CD4-positive, alpha-beta memory T cell (primary cell): ENCODE measurements around the gene TSC22D3. TPM values are rescaled to one million over a fixed set of nuclear protein-coding genes. Genes with fewer than 3 reads are reported as not detected.
A peak's percentile ranks its signal among the peaks of the same experiment; 100 is the strongest.

Experiments
- CTCF ChIA-PET: fragments of 350-600 bp; sonication (Branson Sonifier 250); formaldehyde crosslinking; loops from one replicate; lab custom pipeline; 2021; ENCODE audit warnings: inconsistent platforms; ENCODE audit not compliant: partially characterized antibody; lab: Charles Lee
- POLR2A ChIA-PET: fragments of 350-600 bp; sonication (Branson Sonifier 250); formaldehyde crosslinking; loops from one replicate; lab custom pipeline; 2021; ENCODE audit not compliant: partially characterized antibody; lab: Charles Lee
- DNase-seq, 5 donors: peaks; one replicate each; pipeline versions ENCODE4 v3.0.0 to v3.0.0-alpha.2; 2020 to 2022; ENCODE audit warnings: mixed read lengths in 1 of 5
- H3K27ac ChIP-seq: one replicate; pipeline ENCODE4 v1.7.0; 2013; ENCODE audit warnings: low read depth, low read length
- H3K27me3 ChIP-seq: 2 replicates; pipeline ENCODE4 v1.7.0; 2013; ENCODE audit warnings: mild to moderate bottlenecking, low read length, moderate library complexity; ENCODE audit not compliant: insufficient read depth
- H3K36me3 ChIP-seq: 2 replicates; pipeline ENCODE4 v1.7.0; 2013; ENCODE audit warnings: mild to moderate bottlenecking, low read length, moderate library complexity; ENCODE audit not compliant: insufficient read depth
- H3K4me1 ChIP-seq: 2 replicates; pipeline ENCODE4 v1.7.0; 2013; ENCODE audit warnings: mild to moderate bottlenecking, low read length, moderate library complexity; ENCODE audit not compliant: insufficient read depth
- H3K4me3 ChIP-seq, 2 donors: one replicate each; pipeline ENCODE4 v1.7.0; 2013; ENCODE audit warnings: low read length in 2 of 2, mild to moderate bottlenecking in 1 of 2
- H3K9me3 ChIP-seq, 2 donors: one replicate each; pipeline ENCODE4 v1.7.0; 2013; ENCODE audit warnings: low read length in 2 of 2, control low read depth in 1 of 2; ENCODE audit not compliant: control insufficient read depth in 1 of 2
- H3K27ac Mint-ChIP-seq, 7 donors: one replicate each; pipeline ENCODE4 v1.8.0; 2020 to 2021; ENCODE audit warnings: mixed read lengths in 7 of 7, mild to moderate bottlenecking in 6 of 7, inconsistent platforms in 3 of 7, moderate library complexity in 3 of 7
- H3K27me3 Mint-ChIP-seq, 2 donors: one replicate each; pipeline ENCODE4 v1.8.0; 2020 to 2021; ENCODE audit warnings: mixed read lengths in 2 of 2
- H3K36me3 Mint-ChIP-seq, 2 donors: one replicate each; pipeline ENCODE4 v1.8.0; 2020 to 2021; ENCODE audit warnings: mixed read lengths in 2 of 2, inconsistent platforms in 1 of 2, mild to moderate bottlenecking in 1 of 2
- H3K4me1 Mint-ChIP-seq, 4 donors: one replicate each; pipeline ENCODE4 v1.8.0; 2020 to 2021; ENCODE audit warnings: mixed read lengths in 4 of 4, mild to moderate bottlenecking in 1 of 4
- H3K4me3 Mint-ChIP-seq, 8 donors: one replicate each; pipeline ENCODE4 v1.8.0; 2020 to 2021; ENCODE audit warnings: mixed read lengths in 8 of 8, mild to moderate bottlenecking in 7 of 8, moderate library complexity in 6 of 8, inconsistent platforms in 3 of 8
- H3K9me3 Mint-ChIP-seq, 8 donors: one replicate each; pipeline ENCODE4 v1.8.0; 2020 to 2021; ENCODE audit warnings: mixed read lengths in 8 of 8, mild to moderate bottlenecking in 5 of 8, inconsistent platforms in 3 of 8, moderate library complexity in 1 of 8
- intact Hi-C: fragments of 100-400 bp; cut with micrococcal nuclease; formaldehyde crosslinking; loops from one replicate; pipeline ENCODE4 v1.15.1; 2023
- polyA plus RNA-seq, 2 donors: library from polyadenylated mRNA; unstranded; fragments of 300-500 nt; fragmentation: Illumina TruSeq; gene quantifications; one replicate each; pipeline ENCODE4 v1.2.3, GENCODE V29; 2021
- total RNA-seq, 2 experiments: library from RNA; stranded (reverse); gene quantifications; one replicate each; pipeline ENCODE4 v1.2.3, GENCODE V29; 2021

The TSC22D3 gene
- total and polyA plus RNA-seq, 4 experiments from 2014 or later = 195 to 1,424 (median 481) TPM

DNA sequence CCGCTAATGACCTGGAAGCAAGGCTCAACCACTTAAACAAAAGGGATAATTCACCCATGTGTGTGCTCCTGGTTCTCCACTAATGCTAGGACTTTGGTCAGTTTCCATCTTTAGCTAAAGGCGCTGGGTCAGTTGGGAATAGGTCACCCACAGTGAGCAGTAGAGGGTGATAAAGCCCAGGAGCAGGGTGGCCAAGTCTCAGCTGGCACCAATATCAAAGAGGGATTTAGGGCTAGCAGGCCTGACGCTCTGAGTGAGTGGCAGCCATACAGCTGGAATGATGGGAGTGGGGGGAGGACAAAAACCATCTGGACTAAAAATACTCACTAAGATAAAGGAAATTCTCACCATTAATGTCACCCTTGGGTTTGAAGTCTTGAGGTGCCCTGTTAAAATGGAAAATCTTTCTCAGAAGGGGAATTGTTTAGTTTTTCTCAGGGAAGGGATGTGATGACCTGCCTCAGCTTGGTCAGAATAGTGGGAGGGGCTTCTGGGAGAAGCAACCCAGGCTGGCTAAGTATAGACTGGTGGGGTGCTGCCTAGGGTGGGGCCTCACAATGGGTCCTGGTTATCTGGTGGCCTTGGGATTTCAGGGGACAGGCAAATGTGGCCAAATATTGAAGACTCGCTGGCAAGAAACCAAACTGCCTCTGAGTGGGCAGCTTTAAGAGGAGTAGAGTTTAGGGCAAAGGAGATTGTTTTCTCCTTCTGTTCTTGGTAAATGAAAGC, 47.1 kb downstream of the TSC22D3 start:
- Mint-ChIP-seq H3K27me3 (no peaks in the 10 kb centered on the region), H3K9me3 (no peaks in the 10 kb centered on the region), H3K4me3 (no peak overlapping the region), H3K27ac (peak overlapping the region in 2 of 7 donors; percentile 23 to 24), H3K36me3 (peaks cover 0 to 5% of the 10 kb centered on the region in 2 donors), H3K4me1 (peaks cover 0 to 6% (median 2%) of the 10 kb centered on the region in 4 donors)
- H3K27ac ChIP-seq = no peak overlapping the region
- no peak for DNase-seq
- H3K9me3 ChIP-seq = no peaks in the 10 kb centered on the region
- H3K4me3 ChIP-seq = no peak overlapping the region
- H3K36me3 ChIP-seq = no peaks in the 10 kb centered on the region
- H3K4me1 ChIP-seq = no peaks in the 10 kb centered on the region
- H3K27me3 ChIP-seq = no peaks in the 10 kb centered on the region
- intact Hi-C loops = no loop called here
- ChIA-PET POLR2A (interaction anchor here (0.9 to 1.7 kb wide), 3 partner anchors 13 to 363 kb away, joined by 3 to 10 read pairs (median 3); partner anchors contain the start of genes ATG4A and PSMD10), CTCF (interaction anchor here (1.6 to 2.3 kb wide), 2 partner anchors 11 to 56 kb away, joined by 5 to 6 read pairs; no protein-coding TSS in a partner anchor)

DNA sequence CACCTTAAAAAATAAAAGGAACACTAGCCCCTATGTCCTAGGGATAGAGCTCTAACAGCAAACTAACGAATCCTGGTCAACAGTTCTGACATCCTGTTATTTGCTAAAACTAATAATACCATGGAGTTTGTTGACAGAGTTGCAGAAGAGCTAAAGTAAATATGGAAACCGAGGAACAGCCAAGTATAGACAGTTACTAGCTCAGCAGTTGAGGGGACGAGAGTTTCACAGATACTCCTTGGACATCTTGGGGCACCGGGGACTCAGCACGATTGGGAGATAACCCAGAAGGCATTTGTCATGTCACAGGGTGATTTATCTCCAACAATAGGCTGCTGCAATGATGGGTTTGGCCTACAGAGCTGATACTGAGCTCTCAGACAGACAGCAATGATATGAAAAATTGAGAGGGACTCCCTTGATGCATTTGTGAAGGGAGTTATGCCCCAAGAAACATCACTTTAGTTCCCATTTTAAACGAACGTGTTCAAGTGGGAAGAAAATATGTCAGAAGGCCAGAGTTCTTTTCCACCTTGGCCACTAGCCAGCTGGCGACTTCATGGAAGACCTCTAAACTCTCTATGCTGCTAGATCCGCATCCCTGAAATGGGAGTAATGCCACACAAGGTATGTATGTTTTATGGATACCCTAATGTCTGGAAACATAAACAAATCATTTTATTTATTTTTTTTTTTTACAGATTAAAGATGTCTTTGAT, 48.6 kb downstream of the TSC22D3 start:
- Mint-ChIP-seq H3K9me3 (no peaks in the 10 kb centered on the region), H3K4me1 (peaks cover 0 to 2% (median under 1%) of the 10 kb centered on the region in 4 donors), H3K4me3 (no peak overlapping the region), H3K27me3 (no peaks in the 10 kb centered on the region), H3K36me3 (no peaks in the 10 kb centered on the region), H3K27ac (no peak overlapping the region)
- no peak for DNase-seq
- POLR2A ChIA-PET = interaction anchor here (1.2 to 1.4 kb wide), 3 partner anchors 10 to 53 kb away, joined by 3 to 6 read pairs (median 5); no protein-coding TSS in a partner anchor
- Histone ChIP-seq H3K4me3 (no peak overlapping the region), H3K9me3 (no peaks in the 10 kb centered on the region), H3K27ac (no peak overlapping the region), H3K4me1 (no peaks in the 10 kb centered on the region), H3K27me3 (no peaks in the 10 kb centered on the region), H3K36me3 (no peaks in the 10 kb centered on the region)
- intact Hi-C loops = no loop called here
- CTCF ChIA-PET = interaction anchor here (2.2 to 2.3 kb wide), 2 partner anchors 54 to 67 kb away, joined by 6 to 8 read pairs; no protein-coding TSS in a partner anchor

DNA sequence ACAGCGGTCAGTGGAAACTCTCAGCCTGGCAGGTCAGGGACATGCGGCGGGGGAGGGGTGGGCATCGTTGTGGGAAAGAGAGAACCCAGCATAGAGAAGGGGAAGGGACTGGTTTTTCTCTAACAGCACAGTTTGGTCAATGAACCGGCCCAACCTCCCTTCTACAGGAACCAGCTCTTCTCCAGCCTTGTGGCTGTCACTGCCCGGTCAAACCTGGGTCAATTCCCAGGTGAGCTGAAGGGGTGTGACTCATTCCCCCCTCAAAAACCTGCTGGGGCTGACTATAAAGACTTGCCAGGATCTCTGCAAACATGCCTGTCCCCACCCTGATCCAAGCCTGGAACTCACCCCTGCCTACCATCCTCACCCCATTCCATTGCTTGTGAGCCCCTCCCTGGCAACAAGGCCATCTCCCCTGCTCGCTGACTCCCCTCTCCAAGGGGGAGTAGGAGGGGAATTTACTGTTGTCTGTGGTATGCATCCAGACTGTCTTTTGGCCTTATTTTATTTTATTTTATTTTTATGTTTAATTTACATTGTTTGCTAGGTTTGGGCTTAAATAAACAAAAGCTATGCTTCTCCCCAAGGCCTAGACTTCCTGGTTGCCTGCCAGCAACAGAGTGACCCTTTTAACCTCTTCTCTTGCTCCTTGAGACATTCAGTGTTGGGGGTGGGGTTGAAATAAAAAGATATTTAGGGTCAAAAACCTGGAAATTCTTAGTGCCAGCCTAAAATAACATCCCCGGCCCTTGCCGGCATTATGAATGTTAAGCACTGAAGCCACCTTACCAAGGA, 49.6 kb downstream of the TSC22D3 start:
- Mint-ChIP-seq H3K27ac (no peak overlapping the region), H3K27me3 (no peaks in the 10 kb centered on the region), H3K4me3 (no peak overlapping the region), H3K9me3 (no peaks in the 10 kb centered on the region), H3K36me3 (no peaks in the 10 kb centered on the region), H3K4me1 (peaks cover 0 to 4% (median 1%) of the 10 kb centered on the region in 4 donors)
- CTCF ChIA-PET = interaction anchor here (2.2 to 2.3 kb wide), 2 partner anchors 53 to 66 kb away, joined by 6 to 8 read pairs; no protein-coding TSS in a partner anchor
- Histone ChIP-seq H3K4me3 (no peak overlapping the region), H3K27ac (no peak overlapping the region), H3K9me3 (no peaks in the 10 kb centered on the region), H3K27me3 (no peaks in the 10 kb centered on the region), H3K36me3 (no peaks in the 10 kb centered on the region), H3K4me1 (no peaks in the 10 kb centered on the region)
- intact Hi-C loops = no loop called here
- DNase-seq = no peak
- POLR2A ChIA-PET = interaction anchor here (1.2 to 1.4 kb wide), 3 partner anchors 9 to 52 kb away, joined by 3 to 6 read pairs (median 5); no protein-coding TSS in a partner anchor

DNA sequence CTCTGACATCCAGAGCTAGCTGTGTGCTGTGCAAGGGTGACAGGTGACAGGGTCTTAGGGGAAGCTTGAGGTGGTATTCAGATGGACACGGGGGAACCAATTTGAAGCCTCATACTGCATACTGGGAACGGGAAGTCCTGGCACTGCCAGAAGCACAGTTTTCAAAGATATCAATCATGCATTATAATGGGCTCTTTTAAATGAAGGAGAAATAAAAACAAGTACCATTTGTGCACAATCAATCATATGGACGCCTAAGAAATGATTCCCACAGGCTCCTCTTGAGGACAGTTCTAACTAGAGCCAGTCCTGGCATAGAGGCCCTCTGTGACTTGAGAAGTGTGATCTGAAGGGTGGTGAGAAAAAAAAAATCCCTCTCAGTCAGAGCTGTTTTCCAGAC, 50.9 kb downstream of the TSC22D3 start:
- Mint-ChIP-seq H3K4me3 (no peak overlapping the region), H3K9me3 (no peaks in the 10 kb centered on the region), H3K27ac (no peak overlapping the region), H3K27me3 (no peaks in the 10 kb centered on the region), H3K36me3 (no peaks in the 10 kb centered on the region), H3K4me1 (peaks cover 0 to 4% (median 1%) of the 10 kb centered on the region in 4 donors)
- no peaks in the 10 kb centered on the region for H3K4me1 ChIP-seq
- H3K36me3 ChIP-seq = no peaks in the 10 kb centered on the region
- H3K27ac ChIP-seq = no peak overlapping the region
- H3K4me3 ChIP-seq = no peak overlapping the region
- POLR2A ChIA-PET = interaction anchor here (1.4 to 1.7 kb wide), 3 partner anchors 13 to 51 kb away, joined by 4 to 7 read pairs (median 5); no protein-coding TSS in a partner anchor
- no peaks in the 10 kb centered on the region for H3K27me3 ChIP-seq
- intact Hi-C loops = no loop called here
- CTCF ChIA-PET = no interaction called here
- no peaks in the 10 kb centered on the region for H3K9me3 ChIP-seq
- no peak for DNase-seq

DNA sequence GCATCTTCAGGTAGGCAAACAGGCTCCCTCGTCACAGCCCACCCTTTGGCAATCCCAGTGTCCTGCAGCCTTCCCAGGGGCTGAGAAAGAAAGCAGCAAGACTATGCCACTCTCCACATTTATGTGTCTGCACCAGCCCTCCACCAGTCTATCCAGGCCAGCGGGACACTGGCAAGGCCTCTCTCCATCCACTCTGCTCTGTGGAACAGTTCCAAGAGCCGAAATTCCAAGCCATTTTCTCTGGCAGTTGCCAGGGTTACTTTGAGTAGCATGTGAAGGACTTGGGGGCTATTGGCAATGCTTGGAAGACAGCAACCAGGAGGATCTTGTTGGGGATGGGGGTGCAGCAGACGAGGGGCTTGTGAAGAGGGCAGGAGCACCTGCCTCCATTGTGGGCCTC, 52.1 kb downstream of the TSC22D3 start:
- no peak for DNase-seq
- Histone ChIP-seq H3K27me3 (no peaks in the 10 kb centered on the region), H3K36me3 (no peaks in the 10 kb centered on the region), H3K4me3 (no peak overlapping the region), H3K4me1 (peaks cover 2% of the 10 kb centered on the region), H3K27ac (no peak overlapping the region), H3K9me3 (no peaks in the 10 kb centered on the region)
- Mint-ChIP-seq H3K4me1 (peaks cover 0 to 5% (median 1%) of the 10 kb centered on the region in 4 donors), H3K36me3 (no peaks in the 10 kb centered on the region), H3K27ac (peak overlapping the region in 2 of 7 donors; percentile 11 to 37), H3K4me3 (peak overlapping the region in 1 of 8 donors; percentile 23), H3K9me3 (no peaks in the 10 kb centered on the region), H3K27me3 (no peaks in the 10 kb centered on the region)
- intact Hi-C loops = no loop called here
- ChIA-PET POLR2A (interaction anchor here (1.4 to 1.7 kb wide), 3 partner anchors 12 to 50 kb away, joined by 4 to 7 read pairs (median 5); no protein-coding TSS in a partner anchor), CTCF (no interaction called here)

DNA sequence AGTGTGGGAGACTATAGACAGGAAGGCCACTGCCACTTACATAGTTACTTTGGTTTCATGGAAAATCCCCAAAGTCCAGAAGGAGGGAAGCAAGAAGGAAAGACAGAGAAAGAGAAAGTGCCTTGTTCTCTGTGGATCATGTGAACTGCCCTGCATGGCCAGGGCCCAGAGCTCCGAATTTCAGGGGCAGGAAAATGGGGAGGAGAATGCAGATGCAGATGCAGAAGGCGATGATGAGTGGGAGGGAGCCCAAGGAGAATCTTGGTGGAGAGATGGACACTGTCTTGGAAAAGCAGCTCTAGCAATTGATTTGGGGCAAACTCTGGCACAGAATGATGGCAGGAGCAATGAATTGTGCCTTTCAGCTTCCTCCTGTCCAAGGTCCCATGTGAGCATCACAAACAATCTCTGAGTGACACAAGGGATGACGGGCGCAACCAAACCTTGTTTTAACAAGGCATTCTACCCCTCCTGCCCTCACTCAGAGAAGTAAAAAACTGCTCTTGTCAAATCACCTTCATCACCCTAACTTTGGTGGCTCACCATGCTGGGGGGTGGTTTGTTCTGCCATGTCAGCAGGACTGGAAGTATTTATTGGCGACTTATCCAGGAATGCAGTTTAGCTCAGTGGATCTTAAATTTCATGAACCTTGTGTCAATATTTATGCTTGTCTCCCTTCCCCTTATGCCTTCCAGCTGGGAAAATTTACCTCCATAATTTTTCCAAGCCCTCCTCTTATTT, 53.5 kb downstream of the TSC22D3 start:
- CTCF ChIA-PET = interaction anchor here (3.7 to 4.6 kb wide), 2 partner anchors 15 to 61 kb away, joined by 19 to 31 read pairs; no protein-coding TSS in a partner anchor
- Histone ChIP-seq H3K4me3 (no peak overlapping the region), H3K9me3 (no peaks in the 10 kb centered on the region), H3K27me3 (no peaks in the 10 kb centered on the region), H3K27ac (no peak overlapping the region), H3K36me3 (no peaks in the 10 kb centered on the region), H3K4me1 (peaks cover 15% of the 10 kb centered on the region)
- Mint-ChIP-seq H3K4me1 (peaks cover 9 to 19% (median 13%) of the 10 kb centered on the region in 4 donors), H3K36me3 (no peaks in the 10 kb centered on the region), H3K27ac (peak overlapping the region in 3 of 7 donors; percentile 42 to 52 (median 43)), H3K9me3 (no peaks in the 10 kb centered on the region), H3K27me3 (no peaks in the 10 kb centered on the region), H3K4me3 (no peak overlapping the region)
- intact Hi-C loops = no loop called here
- no peak for DNase-seq
- POLR2A ChIA-PET = interaction anchor here (1.0 to 18.8 kb wide), 3 partner anchors 20 to 54 kb away, joined by 3 to 1740 read pairs (median 5); partner anchors contain the start of gene TSC22D3
